Skin of body (tissue), 2 donors: ENCODE measurements around the gene EIF5A. TPM values are rescaled to one million over a fixed set of nuclear protein-coding genes. Genes with fewer than 3 reads are reported as not detected.
"Not testable (repeated sequence)": the region's sequence is repeated elsewhere in the genome, so short reads cannot be mapped to it uniquely, and the experiment has no call there.

Experiments
- DNase-seq: peaks from one replicate; lab custom pipeline; 2025; lab: John Stamatoyannopoulos, UW
- total RNA-seq: library from RNA; depleted of rRNA; stranded (reverse); fragments of >200 nt; gene quantifications from one replicate; pipeline ENCODE4 v1.2.3, GENCODE V29; 2014

Gene EIF5A
- total RNA-seq, 1 donor from 2014 or later, result 186 TPM

DNA sequence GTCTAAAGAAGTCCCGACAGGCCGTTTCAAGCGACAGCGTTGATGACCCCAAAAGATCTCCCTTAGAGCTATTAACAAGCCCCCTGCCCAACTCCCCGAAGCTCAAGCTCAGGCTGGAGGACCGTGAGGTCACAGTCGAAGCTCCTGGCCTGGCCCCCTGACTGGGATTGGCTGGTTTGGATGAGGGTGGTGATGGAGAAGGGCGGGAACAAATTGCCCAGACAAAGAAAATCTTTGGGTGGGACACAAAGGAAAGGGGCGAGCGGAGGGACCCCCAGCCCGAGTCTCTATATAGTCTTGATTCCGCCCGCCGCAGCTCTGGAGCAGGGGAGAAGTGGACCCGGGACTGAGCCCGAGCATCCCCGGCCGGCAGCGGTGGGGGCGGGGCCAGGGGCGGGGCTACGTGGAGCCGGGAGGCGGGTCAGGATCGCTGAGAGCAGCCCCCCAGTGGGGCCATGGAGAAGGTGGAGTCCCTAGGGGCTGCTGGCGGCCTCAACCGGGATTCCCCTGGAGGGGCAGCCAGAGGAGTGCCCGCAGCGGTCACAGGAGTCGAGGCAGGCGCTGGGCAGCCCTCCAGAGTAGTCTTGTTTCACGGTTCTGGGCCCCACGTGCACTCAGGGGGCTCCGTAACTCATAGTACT, 22.7 kb downstream of the EIF5A start:
- DNase-seq, result peak; percentile 93

- DNase-seq, result no peak
Observed at GRCh38 chr17:7330638-7331015, 23.2 kb downstream of the EIF5A start.

DNA sequence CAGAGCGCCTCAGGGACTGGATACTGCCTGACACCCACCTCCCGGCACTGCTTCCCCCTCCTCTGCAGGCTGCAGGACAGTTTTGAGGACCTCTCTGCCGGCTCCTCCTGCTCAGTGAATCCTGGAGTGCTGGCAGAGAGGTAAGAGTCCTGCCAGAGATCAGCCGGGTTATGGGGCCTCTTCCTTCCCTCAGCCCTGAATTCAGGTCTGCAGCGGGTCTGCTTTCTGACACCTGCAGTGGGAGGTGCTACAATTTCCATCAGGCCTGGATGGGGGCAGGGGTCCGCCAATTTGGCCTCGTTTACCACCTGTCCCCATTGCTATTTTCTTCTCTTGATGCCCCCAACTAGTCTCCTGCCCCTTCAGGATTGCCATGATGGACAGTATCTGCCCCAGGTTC, 24.7 kb downstream of the EIF5A start:
- no peak for DNase-seq

DNA sequence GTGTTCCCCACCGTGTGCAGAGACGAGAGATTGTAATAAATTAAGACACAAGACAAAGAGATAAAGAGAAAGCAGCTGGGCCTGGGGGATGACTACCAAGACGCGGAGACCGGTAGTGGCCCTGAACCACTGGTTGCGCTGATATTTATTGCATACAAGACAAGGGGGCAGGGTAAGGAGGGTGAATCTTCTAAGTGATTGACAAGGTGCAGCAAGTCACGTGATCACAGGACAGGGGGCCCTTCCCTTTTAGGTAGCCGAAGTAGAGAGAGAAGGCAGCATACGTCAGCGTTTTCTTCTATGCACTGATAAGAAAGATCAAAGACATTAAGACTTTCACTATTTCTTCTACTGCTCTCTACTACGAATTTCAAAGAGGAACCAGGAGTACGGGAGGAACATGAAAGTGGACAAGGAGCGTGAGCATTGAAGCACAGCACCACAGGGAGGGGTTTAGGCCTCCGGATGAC, 25.2 kb downstream of the EIF5A start:
- not testable (repeated sequence) for DNase-seq

DNA sequence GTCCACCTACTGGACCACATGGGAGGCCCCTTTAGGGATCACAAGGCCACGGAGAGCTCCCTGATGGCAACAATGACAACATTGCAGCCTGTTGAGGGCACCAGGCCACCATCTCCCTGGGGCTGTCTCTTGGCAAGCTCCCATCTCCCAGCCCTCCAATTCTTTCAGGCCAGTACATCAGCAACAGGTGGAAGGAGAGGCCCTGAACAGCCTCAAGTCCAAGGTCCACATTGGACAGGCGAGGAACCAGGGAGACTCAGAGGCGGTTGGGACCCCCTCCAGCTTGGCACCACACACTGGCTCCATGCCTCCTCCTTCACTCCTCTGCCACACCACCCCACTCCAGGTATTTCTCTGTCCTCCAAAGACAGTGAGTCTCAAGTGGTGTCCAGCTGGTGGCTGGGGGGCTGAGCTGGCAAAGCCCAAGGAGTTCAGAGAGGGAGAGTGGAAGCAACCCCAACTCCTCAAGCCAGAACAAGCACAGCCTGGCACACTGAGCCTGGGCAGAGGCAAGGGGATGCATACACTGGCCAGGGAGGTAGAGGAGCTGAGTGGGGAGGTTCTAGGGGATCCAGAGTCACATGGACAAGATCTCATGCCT, 27.6 kb downstream of the EIF5A start:
- DNase-seq, result no peak

- not testable (repeated sequence) for DNase-seq
Observed at GRCh38 chr17:7335765-7336164, 28.3 kb downstream of the EIF5A start.

GRCh38 chr17:7336240-7337175, 29.1 kb downstream of the EIF5A start, which contains the start of gene ACAP1:
Gene ACAP1 (plus strand): TSS chr17:7336529. CDS start chr17:7336735, 206 bp downstream.
- no peak for DNase-seq

DNA sequence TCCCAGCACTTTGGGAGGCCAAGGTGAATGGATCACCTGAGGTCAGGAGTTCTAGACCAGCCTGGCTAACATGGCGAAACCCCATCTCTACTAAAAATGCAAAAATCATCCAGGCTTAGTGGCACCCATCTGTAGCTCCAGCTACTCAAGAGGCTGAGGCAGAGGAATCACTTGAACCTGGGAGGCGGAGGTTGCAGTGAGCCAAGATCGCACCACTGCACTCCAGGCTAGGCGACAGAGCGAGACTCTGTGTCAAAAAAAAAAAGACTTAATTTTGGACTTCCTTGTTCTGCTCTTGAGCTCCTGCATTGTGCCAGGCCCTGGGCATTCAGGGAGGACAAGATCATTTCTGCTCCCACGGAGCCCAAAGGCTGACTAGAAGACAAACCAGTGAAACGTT, 30.2 kb downstream of the EIF5A start:
- DNase-seq, result not testable (repeated sequence)

GRCh38 chr17:7340179-7340578, 32.8 kb downstream of the EIF5A start:
- no peak for DNase-seq

GRCh38 chr17:7341842-7342241, 34.4 kb downstream of the EIF5A start:
- DNase-seq, result no peak

- no peak for DNase-seq
Observed at GRCh38 chr17:7343250-7343649, 35.8 kb downstream of the EIF5A start.

- no peak for DNase-seq
Observed at GRCh38 chr17:7346761-7347614, 39.6 kb downstream of the EIF5A start.

DNA sequence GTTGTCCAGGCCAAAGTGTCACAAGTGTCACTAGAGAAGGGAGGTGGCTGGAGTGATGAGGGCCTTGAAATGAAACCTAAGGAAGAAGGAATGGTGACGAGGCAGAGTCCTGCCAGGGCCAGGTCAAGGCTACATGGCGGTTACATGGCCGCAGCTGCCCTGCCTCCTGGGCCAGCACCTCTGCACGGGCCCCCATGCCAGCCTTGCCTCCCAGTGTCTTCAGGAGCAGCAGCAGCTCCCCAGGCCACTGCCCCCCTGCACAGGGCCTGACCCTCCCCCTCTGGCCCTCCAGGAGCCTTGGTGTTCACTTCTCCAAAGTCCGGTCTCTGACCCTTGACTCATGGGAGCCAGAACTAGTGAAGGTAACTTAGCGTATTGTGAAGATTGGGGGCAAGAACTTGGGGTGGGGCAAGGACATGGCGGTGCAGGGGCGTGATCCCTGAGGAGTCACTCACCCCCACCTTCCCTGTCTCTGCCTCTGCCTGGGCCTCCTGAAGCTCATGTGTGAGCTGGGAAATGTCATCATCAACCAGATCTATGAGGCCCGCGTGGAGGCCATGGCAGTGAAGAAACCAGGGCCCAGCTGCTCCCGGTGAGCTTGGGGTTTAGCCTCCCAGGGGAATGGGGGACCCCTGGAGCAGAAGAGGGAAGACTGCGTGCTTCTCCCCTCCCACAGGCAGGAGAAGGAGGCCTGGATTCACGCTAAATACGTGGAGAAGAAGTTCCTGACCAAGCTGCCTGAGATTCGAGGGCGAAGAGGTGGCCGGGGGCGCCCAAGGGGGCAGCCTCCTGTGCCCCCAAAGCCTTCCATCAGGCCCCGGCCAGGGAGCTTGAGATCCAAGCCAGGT, 40.4 kb downstream of the EIF5A start:
- DNase-seq, result no peak

DNA sequence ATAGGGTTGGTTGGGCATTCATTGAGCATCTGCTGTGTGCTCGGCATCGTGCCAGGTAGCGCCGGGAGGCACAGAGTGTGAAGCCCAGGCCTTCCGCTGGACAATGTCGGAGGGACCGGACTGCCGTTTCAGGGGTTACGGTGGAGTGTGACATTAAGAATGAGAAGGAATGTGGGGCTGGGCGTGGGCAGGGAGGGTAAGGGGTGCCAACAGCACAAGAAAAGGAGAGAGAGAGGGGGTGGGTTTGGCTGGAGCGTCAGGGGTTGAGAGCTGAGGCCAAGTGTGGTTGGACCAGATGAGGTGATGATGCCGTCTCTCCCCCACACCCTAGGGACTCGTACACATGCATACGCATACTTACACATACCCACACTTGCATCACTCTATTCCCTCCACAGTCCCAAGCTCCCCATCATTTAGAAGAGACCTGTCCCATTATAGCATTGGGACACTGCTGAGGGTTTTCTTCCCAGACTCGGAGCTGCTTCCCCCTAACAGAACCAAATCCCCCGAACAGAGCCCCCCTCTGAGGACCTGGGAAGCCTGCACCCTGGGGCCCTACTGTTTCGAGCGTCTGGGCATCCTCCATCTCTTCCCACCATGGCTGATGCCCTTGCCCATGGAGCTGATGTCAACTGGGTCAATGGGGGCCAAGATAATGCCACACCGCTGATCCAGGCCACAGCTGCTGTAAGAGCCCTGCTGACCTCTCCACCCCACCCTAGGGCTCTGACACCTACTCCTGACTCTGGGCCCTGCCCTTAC, 41.2 kb downstream of the EIF5A start:
- DNase-seq, result no peak

DNA sequence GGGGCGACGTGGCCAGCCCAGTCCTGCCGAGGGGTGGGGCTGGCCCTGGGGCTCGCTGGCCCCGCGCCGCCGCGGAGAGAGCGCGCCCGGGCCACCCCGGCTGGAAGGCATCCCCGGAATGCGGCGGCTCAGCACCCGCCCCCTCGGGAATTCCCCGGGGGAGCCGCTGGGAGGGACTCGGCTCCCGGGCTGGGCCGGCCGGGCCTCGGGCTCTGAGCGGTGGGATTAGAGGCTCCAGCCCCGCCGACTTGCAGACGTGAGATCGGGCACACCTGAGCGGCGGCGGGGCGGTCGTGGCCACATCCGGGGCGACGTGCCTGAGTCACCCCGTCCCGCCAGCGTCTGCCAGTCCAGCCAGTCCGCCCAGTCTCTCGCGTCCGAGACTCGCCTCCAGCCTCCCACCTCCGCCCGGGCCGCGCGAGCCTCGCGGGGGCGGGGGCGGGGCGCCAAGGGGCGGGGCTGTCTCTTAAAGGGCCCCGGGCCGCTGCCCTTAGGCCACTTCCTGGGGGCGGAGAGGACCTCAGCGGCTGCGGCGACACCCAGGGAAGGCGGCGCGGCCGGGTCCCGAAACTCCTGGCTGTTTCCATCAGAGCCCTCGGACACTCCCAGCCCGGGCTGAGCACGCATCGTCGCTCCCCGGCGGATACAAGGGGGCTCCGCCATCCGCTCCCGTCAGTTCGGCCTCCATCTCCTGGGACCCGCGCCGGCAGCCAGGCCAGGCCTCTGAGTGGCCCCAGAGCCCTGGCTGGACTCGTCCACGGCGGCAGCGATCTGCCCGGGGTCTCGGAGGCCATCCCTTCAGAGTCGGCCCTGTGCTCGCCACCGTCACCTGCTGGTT, 44.5 kb downstream of the EIF5A start, which contains the start of gene KCTD11:
TSS of gene KCTD11 (plus strand) at position 498 of the 838 bp plus-strand sequence.
- peak; percentile 56 for DNase-seq

GRCh38 chr17:7352503-7352889, 45.1 kb downstream of the EIF5A start:
- DNase-seq, result no peak

- DNase-seq, result no peak
Observed at GRCh38 chr17:7352910-7353635, 45.6 kb downstream of the EIF5A start.
